Measurements from ENCODE around the gene CLCNKB. TPM values are rescaled to one million over a fixed set of nuclear protein-coding genes. Genes with fewer than 3 reads are reported as not detected.

CLCNKB gene
- total and polyA plus RNA-seq, 2 of the 4 experiments (the other 2 are of a cell fraction) = 0.09 TPM; not detected in 1

- Histone ChIP-seq H3K27me3 (ENCODE audit: control insufficient read depth, insufficient read depth, low read length) (peaks cover 22% of the 10 kb centered on the region), H3K9me1 (ENCODE audit: insufficient read depth, low read length) (no peaks in the 10 kb centered on the region), H3K14ac (replicated peaks; ENCODE audit: low read depth, low read length) (no peak overlapping the region), H3K4ac (ENCODE audit: low read depth, low read length) (no peak overlapping the region), H3K4me2 (ENCODE audit: low read depth, low read length) (no peak overlapping the region), H2BK120ac (ENCODE audit: low read depth, low read length) (no peak overlapping the region), H3K4me1 (ENCODE audit: control insufficient read depth, insufficient read depth, low read length) (no peaks in the 10 kb centered on the region), H2AK9ac (replicated peaks; ENCODE audit: low read depth, low read length, poor library complexity) (no peak overlapping the region), H2AFZ (replicated peaks; ENCODE audit: low read length, poor library complexity) (no peak overlapping the region), H2BK5ac (ENCODE audit: low read depth, low read length, poor library complexity, severe bottlenecking) (no peak overlapping the region), H4K91ac (ENCODE audit: insufficient read depth, low read depth, low read length) (no peak overlapping the region), H2BK15ac (ENCODE audit: low read depth, low read length) (no peak overlapping the region), H3K23ac (ENCODE audit: low read depth, low read length) (no peak overlapping the region), H3K79me1 (ENCODE audit: low read depth in 1 of 2, low read length in 2 of 2) (no peaks in the 10 kb centered on the region), H3K27ac (ENCODE audit: insufficient read depth, low read length) (no peak overlapping the region), H3K56ac (ENCODE audit: extremely low read depth, insufficient read depth, low read length) (no peak overlapping the region), H3K36me3 (ENCODE audit: control insufficient read depth, insufficient read depth, low read length) (no peaks in the 10 kb centered on the region), H3K9me3 (ENCODE audit: control insufficient read depth, insufficient read depth, low read length) (no peaks in the 10 kb centered on the region), H2AK5ac (ENCODE audit: low read depth, low read length) (no peak overlapping the region), H3K18ac (ENCODE audit: low read depth, low read length) (no peak overlapping the region), H3K4me3 (ENCODE audit: insufficient read depth, low read depth, low read length) (no peak overlapping the region), H3K9ac (ENCODE audit: low read depth, low read length) (no peak overlapping the region), H4K8ac (ENCODE audit: low read depth in 2 of 2, low read length in 2 of 2) (no peak overlapping the region), H2BK20ac (ENCODE audit: low read depth, low read length) (no peak overlapping the region), H4K20me1 (ENCODE audit: insufficient read depth, low read length) (no peaks in the 10 kb centered on the region), H4K5ac (ENCODE audit: low read depth, low read length) (no peak overlapping the region)
- WGBS, 2 experiments (ENCODE audit: extremely low coverage in 2 of 2, insufficient read length in 1 of 2) = no CpG with 5 or more reads among the region's 8 CpGs
- intact Hi-C loops (cut with micrococcal nuclease) = no loop called here
- POLR2A ChIA-PET (ENCODE audit: unreplicated experiment) = no interaction called here
- CTCF ChIA-PET = no interaction called here
- no TSS peak for BruUV-seq (replicated peaks)
- TF ChIP-seq MAZ (IDR thresholded peaks at IDR 0.05; ENCODE audit: borderline replicate concordance, low read depth, low read length) (no peak), RAD21 (IDR thresholded peaks at IDR 0.05; ENCODE audit: low read length) (no peak), RCOR1 (IDR thresholded peaks at IDR 0.05; ENCODE audit: insufficient replicate concordance, low read length) (no peak), CHD1 (IDR thresholded peaks at IDR 0.05; ENCODE audit: low read depth, low read length) (no peak), CTCF (conservative IDR thresholded peaks at IDR 0.05; ENCODE audit: low read depth, low read length) (no peak), NFE2L2 (IDR thresholded peaks at IDR 0.05; ENCODE audit: low read depth, low read length) (no peak), MAFK (IDR thresholded peaks at IDR 0.05; ENCODE audit: low read depth, low read length) (no peak), ELK1 (IDR thresholded peaks at IDR 0.05; ENCODE audit: borderline replicate concordance, low read depth, low read length) (no peak), SMC3 (IDR thresholded peaks at IDR 0.05; ENCODE audit: low read depth, low read length) (no peak), POLR2A (IDR thresholded peaks at IDR 0.05; ENCODE audit: low read depth, low read length) (no peak), USF2 (IDR thresholded peaks at IDR 0.05; ENCODE audit: low read depth, low read length) (no peak), MXI1 (IDR thresholded peaks at IDR 0.05; ENCODE audit: borderline replicate concordance, low read depth, low read length) (no peak), CEBPB (IDR thresholded peaks at IDR 0.05; ENCODE audit: low read depth, low read length) (no peak), RFX5 (IDR thresholded peaks at IDR 0.05; ENCODE audit: low read depth, low read length) (no peak)
- dilution Hi-C loops (cut with HindIII; ENCODE audit: low sequenced_read_pairs, unreplicated experiment) = no loop called here
- DNase-seq (no peak), ATAC-seq (ENCODE audit: low read depth) (no peak)
- in situ Hi-C loops (cut with MboI; ENCODE audit: low sequenced_read_pairs) = no loop called here
Observed at GRCh38 chr1:16053781-16054502, 10.4 kb downstream of the CLCNKB start.
